CD4-positive, alpha-beta T cell treated with Interleukin-10 for 1 hour (primary cell): ENCODE data around the gene BSDC1.

Source experiments
- DNase-seq: peaks from one replicate; pipeline ENCODE4 v3.0.0-alpha.2; 2020

Gene BSDC1

DNA sequence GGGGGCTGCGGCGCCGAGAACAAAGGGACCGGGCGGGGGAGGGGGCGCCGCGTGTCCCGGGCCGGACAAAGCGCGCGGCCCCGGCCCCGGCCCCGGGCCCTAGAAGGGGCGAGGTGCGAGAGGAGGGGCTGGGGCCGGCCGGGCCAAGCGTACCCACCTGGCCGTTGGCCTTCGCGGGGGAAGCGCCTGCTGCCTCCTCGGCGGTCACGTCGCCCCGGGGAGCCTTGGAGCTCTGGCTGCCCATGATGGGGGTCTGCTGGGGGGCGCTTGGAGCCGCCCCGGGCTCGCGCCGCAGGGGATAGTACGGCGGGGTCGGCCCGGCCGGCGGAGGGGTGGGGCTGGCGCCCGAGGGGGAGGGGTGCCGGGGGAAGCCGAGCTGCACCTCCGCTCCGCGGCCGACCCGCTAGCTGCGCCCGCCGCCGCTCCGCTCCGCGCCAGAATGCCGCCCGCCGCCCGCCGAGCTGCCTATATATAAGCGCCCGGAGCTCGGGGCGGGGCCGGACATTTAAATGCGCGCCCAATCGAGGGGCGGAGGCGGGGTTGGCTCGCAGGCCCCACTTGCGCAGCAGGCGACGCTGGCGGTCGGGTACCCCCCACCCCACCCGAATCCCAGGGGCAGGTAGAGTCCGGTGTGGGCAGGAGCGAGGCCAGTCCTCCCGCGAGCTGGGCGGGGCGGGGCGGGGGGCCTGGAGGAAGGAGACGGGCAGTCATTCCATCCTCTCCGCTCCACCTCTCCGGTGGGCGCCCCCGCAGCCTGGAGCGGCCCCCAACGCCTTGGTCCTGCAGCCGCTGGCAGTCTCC, 58.3 kb downstream of the BSDC1 start, which contains the start of gene MARCKSL1:
MARCKSL1 (minus strand) TSS at position 444 of the 801 bp plus-strand sequence; CDS start at position 244, 200 bp downstream.
- peak; percentile 90 for DNase-seq

DNA sequence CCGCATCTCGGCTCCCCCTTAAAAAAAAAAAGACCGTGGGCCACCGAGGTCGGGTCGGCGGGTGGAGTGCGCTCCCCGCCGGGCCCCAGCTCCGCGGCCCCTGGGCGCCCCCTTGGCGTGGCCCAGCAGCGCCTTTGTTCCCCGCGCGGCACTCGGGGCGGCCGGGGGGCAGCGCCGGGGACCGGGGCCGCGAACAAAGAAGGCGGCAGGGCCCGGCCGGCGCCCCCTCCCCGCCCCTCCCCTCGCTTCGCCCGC, 58.8 kb downstream of the BSDC1 start:
- no peak for DNase-seq

DNA sequence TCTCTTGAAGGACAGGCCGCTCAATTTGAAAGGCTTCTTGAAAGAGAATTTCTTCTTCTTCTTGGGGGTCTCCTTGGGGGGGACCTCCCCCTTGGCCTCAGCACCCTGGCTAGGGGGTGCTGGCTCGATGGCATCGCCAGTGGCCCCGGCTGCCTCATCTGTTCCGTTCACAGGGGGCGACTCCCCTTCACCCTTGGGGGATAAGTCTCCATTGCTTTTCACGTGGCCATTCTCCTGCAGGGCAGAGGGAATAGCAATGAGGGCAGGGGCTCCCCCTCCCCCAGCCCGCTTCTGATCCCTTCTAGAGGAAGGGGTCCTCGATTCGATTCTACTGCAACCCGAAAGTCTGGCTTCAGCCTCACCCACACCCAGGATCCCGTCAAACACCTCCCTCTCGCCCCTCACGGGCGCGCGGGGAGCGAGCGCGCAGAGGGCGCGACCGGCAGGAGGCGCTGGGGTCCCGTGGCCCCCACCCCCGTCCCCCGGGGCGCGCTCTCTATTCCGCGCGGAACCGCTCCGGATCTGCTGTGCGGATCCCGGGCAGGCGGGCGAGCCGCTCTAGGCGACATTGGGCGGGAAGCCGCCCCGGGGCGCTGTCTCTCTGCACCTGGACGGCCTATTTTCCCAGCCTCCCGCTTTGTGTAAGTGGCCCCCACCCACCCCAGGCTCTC, 59.2 kb downstream of the BSDC1 start:
- peak; percentile 73 for DNase-seq

DNA sequence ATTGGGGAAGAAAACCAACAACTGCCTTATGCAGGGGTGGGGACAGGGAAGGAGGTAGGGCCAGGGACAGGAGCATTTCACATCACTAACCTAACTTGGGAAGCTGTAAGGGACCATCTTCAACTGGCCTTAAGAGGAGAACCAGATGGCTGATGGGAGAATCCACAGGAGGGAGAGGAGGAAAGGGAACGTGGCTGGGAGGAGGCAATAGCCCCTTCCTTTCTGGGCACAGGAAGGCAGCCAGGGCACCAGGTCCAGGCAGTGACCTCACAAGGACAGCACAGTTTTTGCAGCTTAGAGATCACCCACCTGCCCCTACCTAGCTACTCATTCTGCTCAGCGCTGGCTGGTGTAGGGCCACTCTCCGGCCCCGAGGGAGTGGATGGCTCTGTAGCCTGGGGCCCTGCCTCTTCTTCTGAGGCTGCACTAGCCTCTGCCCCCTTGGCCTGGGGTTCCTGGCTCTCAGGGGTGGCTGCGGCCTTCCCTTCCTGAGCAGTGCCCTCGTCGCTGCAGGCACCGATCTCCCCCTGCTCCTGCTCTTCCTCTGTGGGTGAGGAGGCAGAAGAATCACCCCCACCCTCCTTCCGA, 59.9 kb downstream of the BSDC1 start:
- DNase-seq, result no peak

- no peak for DNase-seq
These were observed 60.8 kb downstream of the BSDC1 start for GRCh38 chr1:32333251-32333963.

DNA sequence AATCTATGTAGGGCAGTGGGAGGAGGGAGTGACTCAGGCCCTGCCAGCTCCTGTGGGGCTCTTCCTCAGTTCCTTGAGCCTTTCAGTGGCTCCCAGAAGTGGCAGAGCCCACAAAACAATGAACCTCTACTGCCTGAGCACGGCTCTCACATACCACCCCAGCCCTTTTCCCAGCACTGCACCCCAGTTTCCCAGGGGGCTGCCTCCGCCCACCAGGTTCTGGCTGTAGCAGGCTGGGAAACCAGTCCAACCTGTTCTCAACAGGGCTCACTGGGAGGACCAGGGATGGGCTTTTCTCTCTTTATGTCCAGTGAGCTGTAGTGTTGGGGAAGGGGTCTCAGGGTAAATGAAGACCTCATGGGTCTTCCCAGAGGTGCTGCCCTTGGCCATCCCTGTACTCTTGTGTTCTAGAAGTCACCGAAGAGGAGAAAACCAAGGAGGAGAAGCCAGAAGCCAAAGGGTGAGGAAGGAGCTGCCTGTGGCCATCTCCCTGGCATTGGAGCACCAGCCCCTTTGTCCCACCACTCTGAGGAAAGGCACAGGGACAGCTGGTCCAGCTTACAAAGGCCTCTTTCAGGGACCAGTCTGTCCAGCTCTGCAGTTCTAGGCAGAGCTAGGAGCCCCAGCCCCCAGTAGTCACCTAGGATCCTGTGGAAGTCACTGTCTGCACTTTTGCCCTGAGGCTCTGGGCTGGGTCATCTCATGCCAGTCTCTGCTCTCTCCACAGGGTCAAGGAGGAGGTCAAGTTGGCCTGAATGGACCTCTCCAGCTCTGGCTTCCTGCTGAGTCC, 61.8 kb downstream of the BSDC1 start:
- no peak for DNase-seq

GRCh38 chr1:32331549-32331948, 62.7 kb downstream of the BSDC1 start:
- DNase-seq, result no peak

DNA sequence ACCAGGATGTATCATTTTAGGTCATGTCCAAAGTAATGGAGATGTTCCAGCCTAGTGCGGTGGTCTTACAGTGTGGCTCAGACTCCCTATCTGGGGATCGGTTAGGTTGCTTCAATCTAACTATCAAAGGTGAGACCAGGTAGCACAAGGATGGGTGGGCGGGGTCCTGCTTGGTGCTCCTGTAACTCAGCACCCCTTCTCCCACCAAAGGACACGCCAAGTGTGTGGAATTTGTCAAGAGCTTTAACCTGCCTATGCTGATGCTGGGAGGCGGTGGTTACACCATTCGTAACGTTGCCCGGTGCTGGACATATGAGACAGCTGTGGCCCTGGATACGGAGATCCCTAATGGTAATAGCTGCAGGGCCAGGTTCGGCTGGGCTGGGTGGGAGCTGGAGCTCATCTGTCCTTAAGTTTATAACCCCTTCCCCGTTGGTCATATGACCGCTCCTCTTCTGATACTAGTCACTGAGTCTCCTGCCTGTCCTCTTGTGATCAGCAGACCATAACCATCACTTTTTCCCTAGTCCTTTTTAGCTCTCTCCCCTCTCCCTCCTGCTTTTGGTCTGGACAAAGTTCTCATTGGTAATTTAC, 63.6 kb downstream of the BSDC1 start:
- no peak for DNase-seq

DNA sequence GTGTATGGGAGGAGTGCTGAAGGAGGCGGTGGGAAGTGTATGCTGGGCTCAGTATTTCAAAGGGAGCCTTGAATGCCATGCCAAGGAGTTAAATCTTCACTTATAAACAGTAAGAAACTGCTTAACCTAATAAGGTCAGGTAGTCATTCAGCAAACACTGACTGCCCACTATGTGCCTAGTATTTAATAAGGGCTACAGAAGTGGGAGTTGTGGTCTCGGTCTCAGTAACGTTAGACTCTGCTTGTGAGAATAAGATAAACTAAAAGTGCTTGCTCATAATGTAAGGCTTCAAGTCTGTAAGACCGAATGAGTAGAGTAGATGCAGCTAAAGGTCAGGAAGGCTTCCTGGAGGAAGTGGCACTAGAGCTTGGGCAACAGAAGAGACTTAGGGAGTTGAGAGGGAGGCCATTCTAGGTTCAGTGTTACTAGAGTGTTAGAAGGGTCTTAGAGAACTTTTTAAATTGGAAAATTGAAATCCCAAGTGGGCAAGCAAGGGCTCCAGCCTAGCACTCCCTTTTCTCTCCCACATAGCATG, 64.2 kb downstream of the BSDC1 start:
- DNase-seq, result no peak

- no peak for DNase-seq
These were observed 67.0 kb downstream of the BSDC1 start for GRCh38 chr1:32327204-32327603.

DNA sequence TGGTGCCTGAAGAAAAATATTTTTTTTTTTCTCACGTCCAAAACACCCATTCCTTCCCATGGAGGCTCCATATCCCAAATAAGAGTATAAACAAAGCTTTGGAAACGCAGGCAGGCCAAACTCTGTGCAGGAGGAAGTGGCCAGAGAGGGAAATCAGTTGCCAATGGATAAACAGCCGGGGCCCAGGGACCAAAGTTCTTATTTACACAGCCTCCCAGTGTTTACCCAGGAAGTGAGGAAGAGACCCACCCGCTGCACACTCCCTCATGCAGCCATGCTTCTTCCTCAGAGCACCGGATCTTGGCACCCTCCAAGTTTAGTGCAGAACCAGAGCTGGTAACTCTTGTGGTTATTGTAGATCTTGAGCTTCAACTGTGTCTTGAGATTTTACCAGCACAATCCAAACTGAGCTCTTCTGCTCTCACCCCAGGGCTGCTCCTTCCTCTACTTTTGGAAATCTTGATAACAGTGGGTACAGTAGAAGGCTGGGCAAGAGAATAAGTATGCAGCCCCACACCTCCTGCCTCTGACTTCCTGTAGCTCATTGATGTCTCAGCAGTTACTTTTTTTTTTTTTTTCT, 72.4 kb downstream of the BSDC1 start:
- DNase-seq, result peak; percentile 51

DNA sequence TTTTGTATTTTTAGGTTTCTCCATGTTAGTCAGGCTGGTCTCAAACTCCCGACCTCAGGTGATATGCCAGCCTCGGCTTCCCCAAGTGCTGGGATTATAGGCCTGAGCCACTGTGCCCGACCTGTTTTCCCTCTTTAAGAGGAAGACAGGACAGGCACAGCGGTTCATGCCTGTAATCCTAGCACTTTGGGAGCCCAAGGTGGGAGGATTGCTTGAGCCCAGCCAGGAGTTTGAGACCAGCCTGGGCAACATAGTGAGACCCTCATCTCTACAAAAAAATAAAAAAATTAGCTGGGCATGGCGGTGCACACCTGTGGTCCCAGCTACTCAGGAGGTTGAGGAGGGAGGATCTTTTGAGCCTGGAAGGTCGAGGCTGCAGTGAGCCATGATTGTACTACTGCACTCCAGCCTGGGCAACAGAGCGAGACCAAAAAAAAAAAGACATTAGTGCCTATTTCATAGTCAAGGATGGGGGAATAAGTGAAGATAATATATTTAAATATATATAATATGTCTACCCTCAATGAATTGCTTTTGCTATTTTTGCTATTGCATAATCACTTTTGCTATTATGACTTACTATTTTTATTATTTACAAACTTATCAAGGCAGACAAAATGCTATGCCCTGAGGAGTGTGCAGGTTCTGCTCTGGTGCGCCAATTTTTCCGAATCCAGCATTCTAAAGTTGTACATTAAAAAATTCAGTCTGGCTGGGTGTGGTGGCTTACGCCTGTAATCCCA, 75.9 kb downstream of the BSDC1 start:
- no peak for DNase-seq

GRCh38 chr1:32316903-32317277, 77.4 kb downstream of the BSDC1 start:
- DNase-seq, result no peak
